OCI-LY7 (cell line): ENCODE data around the gene TNNI3K.

ENCODE experiments used
- CTCF ChIP-seq: fragments of 200-600 bp; sonication (generic); conservative IDR thresholded peaks from 2 replicates; pipeline ENCODE4 v1.5.1; 2014; ENCODE audit warnings: mild to moderate bottlenecking, antibody characterized with exemption, low read length, moderate library complexity, mixed read lengths
- EZH2phosphoT487 ChIP-seq: fragments of 200-600 bp; sonication (generic); IDR thresholded peaks from 2 replicates; pipeline ENCODE4 v1.6.1; 2018; ENCODE audit warnings: low read depth, borderline replicate concordance, mild to moderate bottlenecking, mixed run types, antibody characterized with exemption, low read length, moderate library complexity, mixed read lengths

GRCh38 chr1:74199504-74199903 is 35.7 kb upstream of the TNNI3K start:
- TF ChIP-seq CTCF (no peak), EZH2phosphoT487 (no peak)
